NCI-H1105 (cell line): ENCODE results near the gene INPP5E.

ENCODE experiments used
- DNase-seq: peaks from one replicate; lab custom pipeline; 2025; lab: John Stamatoyannopoulos, UW

INPP5E gene

DNA sequence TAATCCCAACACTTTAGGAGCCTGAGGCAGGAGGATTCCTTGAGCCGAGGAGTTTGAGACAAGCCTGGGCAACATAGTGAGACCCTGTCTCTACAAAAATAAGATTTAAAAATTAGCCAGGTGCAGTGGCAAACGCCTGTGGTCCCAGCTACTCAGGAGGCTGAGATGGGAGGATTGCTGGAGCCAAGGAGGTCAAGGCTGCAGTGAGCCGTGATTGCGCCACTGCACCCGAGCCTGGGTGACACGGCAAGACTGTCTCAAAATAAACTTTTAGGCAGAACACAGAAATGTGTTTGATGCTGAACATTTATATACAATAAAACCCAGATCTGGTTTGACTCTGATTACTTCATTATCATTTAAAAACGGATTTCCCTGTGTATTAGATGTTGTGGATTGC, 34.2 kb downstream of the INPP5E start:
- DNase-seq, result no peak

DNA sequence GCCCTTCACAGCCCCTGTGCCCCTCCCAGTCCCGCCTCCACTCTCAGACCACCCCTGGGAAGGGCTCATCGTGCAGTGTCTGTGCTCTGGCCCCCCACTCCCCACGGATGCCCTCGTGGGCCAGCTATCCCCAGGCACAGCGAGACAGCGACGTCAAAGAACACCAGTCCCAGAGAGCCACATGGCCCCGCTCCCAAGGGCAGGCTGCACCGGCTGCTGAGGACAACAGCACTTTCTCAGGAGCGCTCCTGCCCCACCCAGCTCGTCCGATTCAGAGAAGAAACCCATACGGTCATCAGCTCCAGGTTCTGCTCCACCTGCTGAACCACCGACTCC, 34.9 kb downstream of the INPP5E start:
- no peak for DNase-seq

DNA sequence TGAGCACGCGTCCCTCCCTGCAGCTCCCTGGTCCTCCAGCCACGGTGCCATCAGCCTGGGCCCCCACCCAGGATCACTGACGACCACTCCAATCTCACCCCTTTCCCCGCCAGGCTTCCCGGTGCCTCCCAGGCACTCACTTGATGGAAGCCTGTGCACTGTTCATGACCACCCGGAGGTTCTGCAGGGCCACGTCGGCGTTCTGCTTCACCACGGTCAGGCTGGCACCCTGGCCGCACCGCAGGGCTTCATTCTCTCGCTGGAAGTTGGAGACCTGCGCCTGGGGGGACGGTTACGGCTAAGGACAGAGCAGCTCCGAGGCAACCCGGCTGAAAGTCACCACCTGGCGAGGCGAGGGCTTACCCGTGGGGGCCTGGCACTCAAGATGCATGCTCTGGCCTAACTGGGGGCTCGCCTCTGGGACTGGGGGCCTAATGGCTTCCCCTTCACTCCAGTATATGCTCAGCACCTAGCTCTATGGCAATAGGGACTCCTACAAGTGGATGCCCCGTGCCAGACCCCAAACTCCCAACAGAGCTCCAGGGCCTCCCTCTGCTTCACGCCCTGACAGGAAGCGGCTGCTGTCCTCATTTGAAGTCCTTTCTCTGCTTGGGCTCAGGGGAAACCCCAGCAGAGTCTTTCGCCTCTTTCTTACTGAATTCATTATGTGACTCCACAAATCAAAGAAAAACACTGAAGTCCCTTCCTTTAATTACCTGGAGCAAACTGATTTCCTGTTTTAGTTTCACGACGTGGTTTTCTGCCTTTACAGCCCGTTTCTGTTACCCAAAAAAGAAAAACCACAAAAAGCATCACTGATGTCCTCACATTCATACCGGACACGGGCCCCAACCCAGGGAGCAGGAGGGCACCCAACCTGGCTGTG, 35.5 kb downstream of the INPP5E start:
- DNase-seq, result no peak

DNA sequence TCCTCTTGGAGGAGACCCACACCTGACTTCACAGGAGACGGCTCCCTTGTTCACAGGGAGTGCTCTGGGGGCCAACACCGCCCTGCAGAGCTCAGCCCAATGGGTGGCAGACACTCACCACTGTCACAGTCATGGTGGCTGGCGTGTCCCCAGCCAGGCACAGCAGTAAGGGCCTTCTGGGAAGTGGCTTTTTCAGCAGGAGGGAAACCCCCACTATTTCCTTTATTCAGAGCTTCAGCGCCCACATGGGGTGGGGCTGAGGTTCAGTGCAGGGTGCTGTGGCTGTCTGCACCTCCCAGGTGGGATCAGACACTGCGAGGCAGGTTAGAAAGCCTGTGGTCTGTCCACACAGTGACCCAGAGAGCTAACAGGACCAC, 36.1 kb downstream of the INPP5E start:
- DNase-seq, result no peak

DNA sequence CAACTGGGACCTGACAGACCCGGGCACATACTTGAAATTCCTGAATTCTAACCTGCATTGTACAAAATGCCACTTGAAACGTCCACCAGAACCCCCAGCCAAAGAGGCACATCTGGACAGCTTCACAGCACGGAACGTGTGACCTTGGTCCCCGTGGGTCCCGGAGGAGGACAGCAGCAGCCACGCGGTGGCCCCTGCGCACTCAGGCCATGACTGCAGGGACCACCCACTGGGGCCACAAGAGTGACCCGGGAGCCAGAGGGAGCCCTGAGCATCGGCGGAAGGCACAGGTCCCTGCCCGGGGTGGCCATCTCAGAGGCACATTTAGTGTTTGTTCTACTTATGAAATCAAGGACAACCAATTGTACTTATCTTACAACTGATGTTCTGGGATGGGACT, 37.6 kb downstream of the INPP5E start:
- DNase-seq, result no peak

DNA sequence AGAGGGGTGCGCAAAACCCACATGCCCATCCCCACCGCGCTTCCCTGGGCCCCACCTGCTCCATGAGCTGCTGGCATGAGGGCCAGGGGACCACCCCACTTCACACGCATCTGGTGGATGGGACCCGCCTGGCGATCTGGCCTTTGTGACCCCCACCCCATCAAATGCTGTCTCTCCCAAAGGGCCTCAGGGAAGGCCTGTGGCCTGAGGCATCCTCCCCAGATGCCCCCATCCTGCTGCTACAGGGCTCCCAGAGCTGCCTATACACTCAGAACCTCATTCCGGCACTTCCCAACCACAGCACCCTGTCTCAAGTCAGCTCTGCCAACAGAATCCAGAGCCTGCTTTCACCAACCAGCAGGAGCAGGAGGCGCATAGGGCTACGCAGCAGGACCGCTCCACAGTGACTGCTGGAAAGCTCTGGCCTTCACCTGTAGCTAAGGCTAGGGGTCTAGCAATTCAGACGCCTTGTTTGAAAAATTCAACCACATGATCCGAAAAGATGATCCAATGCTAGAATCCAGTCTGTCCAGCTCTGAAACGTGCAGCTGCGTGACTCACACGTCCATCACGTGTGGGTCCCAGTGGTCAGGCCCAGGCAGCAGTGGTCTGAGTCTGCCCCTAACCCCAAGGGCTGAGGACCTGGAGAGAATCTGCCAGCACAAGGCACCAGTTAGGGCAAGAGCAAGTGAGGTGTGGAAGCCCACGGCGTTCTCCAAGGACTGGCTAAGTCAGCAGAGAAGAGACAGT, 38.3 kb downstream of the INPP5E start:
- DNase-seq, result no peak

DNA sequence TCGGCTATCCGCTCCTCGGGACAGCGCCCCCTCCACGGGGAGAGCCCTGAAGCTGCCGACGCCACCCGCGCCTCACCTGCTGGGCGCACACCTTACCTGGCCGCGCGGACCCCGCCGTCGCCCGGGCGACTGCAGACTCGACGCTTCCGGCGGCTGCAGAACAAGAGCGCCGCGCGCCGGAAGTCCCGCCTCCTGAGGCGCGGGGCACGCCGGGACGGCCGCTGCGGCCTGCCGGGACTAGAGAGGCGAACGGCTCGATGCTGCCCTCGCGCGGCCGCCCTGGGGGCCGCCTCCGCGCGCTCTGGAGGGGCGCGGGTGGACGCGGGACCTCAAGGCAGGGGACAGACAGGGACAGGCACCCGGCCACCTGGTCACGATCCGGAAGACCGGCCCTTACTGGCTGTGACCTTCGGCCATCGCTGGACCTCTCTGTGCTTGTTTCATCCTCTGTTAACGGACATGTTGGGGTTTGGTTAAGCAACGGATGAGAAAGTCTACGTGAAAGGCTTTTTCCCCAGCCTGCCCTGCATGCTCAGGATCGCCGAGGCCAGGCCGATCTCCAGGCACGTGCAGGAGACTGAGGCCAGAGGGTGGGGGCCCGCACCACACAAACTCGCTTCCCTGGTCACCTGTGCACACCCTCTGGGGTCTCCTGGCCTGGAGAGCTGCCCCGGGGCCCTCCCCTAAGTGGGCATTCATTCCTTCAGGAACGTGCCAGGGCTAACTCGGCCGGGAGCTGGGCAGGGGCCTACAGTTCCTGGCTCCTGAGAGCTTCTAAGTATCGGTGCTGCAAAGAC, 39.4 kb downstream of the INPP5E start, which contains the start of gene SNAPC4:
Gene SNAPC4, minus strand, starts transcription at position 133 of the 797 bp plus-strand sequence. CDS start 1,742 bp downstream, outside the sequence.
- DNase-seq, result peak; percentile 76

DNA sequence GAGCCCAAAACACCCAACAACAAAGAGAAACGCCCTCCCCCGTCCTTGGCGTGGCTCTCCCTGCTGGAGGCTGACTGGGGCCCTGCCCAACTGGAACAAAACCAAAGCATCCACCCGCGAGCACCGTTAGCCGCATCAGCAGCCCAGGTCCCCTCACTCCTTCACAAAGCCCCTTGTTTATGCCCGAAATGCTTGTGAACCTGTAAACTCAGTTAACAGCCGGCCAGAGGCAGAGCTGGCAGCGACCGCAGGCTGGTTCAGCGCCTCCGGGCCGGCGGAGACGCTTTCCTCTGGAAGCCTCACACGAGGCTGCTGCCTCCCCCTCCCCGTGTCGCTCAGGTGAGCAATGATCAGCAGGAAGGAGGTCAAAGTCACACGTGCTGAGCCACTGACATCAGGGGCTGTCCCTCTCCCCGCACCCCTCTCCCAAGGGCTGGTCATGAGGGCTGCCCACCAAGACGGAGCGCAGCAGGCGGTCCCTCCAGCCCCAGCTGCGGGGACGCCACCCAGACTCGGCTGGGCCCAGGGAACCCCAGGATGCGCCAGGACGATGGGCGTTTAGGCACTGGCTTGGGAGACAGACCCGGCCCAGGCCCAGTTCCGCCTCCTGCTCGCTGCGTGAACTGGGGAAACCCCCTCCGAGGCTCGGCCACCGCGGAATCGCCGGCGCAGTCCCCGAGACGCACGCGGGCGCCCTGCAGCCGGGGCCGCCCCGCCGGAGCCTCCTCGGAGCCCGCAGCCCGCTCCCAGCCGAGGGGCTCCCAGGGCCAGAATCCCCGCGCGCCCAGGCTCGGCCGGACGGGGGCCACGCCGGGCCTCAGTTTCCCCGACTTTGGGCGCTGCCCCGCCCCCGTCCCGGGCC, 40.2 kb downstream of the INPP5E start:
- DNase-seq, result no peak

DNA sequence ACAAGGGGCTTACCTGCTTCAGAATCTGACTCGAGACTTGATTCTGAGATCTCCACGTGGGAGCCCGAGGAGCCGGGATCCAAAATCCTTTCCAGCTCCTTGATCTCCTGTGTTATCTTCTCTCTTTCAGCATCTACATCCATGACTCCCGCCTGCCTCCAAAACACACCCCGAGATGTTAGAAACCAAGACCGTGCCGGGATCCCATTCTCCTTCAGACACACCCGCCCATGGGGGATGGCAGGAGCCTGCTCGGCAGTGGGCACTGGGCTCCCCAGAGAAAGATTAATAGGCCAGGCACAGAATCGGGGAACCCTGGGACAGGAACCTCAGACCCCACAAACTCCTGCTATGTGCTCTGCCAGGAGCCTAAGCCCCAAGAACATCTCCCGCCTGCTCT, 41.4 kb downstream of the INPP5E start:
- DNase-seq, result no peak

DNA sequence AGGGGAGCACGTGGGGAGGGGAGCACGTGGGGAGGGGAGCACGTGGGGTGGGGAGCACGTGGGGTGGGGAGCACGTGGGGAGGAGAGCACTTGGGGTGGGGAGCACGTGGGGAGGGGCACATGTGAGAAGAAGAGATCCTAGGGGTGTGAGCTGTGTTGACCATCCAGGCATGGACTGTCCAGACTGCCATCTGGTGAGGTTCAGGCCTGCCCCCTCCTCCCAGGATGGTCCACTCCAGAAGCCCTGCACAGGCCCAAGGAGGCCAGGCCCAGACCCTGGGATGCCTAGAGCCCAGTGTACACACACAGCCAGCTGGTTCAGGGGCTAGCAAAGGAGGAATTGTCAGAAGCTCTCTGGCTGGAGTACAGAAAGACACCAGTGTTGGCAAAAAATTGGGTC, 42.0 kb downstream of the INPP5E start:
- no peak for DNase-seq

DNA sequence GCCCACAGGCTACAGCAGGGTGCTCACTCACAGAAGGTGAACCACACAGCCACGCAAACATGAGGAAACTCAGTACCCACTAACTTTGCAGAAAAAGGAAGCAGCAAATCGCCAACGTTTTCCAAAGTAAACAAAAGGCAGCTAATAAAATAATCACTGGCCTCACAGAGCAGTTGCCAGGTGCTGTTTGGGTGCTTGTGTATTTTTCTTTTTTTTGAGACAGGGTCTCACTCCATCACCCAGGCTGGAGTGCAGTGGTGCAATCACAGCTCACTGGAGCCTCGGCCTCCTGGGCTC, 43.5 kb downstream of the INPP5E start:
- no peak for DNase-seq

DNA sequence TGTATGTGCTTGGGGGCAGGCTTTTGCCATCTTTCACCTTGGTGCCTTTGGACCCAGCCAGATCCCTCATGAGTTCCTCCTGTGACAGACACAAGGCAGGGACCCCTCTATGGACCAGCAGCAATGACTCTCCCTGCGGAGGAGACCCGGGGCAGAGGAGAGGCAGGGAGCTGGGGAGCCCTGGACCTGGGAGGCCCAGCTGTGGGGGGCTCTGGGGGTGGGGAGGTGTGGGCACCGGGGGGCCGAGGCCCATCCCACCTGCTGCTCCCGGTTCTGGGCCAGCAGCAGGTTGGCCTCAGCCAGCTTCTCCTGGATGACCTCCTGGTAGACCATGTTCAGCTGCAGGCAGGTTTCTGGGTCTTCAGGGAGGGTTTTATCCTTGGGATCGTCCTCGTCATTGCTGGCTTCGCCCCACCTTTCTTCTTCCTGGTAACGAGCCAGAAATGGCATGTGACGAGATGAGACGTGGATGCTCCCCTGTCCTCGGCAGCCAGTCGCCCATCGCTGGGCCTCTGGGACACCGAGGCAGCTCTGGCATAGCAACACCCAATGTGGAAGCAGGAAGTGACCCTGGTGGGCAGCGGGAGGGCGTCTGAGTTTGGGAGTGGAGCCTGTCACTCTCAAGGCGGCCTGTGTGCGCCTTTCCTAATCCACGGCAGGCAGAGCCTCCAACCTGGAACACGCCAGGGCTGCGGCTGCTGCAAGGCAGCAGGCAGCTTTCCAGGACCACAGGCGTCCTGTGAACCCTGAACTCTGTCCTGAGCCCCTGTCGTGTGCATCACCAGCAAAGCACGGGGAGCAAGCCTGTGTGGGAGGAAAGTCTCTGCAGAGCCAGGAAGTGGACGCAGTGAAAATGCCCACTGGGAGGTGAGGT, 44.1 kb downstream of the INPP5E start:
- DNase-seq, result no peak

DNA sequence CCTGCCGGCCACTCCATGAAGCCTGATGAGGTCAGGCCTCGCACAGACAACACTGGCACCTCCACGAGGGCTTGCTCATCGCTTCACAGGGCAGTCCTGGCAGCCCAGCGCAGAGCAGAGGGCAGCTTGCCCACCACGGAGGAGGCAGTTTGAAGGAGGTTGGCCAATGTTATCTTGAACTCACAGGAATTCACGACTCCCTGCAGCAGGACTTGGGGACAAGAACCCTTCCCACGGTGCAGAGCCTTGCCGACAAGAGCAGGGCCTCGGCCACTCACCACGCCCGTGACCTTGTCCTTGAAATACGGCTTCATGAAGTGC, 44.7 kb downstream of the INPP5E start:
- DNase-seq, result no peak

DNA sequence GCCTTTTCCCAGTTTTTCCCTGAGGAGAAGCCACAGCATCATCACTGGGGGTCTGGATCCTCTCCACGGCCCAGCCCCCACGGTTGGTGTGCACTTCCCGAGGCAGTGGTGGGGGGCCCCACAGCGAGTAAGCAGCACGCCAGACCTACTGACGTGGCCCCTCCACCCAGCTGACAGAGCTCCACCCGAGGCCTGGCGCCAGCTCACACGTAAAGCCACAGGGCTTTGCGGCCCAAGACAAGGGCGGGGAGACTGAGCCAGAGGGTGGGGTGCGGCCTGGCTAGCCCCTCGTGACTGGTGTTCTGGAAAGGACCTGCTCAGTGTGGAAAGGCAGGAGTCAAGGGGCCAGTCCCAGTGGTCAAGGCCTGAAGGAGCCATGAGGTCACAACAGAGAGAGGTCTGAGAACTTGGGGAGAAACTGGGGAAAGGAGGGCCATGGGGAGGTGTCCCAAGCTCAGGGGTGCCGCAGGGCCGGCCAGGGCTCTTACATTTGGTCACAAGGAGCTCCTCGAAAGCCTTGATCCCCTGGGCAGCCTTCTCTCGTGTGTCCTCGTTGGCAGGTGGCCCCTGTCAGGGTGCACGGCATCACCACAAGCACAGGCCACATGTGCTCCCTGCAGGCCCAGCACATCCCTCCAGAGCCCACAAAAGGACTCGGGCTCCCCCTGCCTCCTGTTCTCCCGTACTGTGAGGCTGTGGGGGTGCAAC, 45.2 kb downstream of the INPP5E start:
- DNase-seq, result no peak

DNA sequence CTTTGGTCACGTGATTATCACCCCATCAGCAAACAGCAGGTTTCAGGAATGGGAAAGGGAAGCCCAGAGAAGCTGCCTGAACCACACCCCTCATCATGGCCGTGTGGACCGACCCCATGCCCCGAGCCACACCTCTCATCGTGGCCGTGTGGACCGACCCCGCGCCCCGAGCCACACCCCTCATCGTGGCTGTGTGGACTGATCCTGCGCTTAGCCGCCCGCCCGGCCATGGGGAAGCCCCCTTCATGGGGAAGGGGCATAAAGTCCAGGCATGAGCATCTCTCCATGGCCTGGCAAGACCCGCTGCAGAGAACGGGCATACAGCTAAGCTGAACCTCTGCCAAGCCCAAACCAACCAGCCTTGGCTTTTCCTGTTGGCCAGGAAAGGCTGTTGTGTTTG, 46.1 kb downstream of the INPP5E start:
- no peak for DNase-seq

DNA sequence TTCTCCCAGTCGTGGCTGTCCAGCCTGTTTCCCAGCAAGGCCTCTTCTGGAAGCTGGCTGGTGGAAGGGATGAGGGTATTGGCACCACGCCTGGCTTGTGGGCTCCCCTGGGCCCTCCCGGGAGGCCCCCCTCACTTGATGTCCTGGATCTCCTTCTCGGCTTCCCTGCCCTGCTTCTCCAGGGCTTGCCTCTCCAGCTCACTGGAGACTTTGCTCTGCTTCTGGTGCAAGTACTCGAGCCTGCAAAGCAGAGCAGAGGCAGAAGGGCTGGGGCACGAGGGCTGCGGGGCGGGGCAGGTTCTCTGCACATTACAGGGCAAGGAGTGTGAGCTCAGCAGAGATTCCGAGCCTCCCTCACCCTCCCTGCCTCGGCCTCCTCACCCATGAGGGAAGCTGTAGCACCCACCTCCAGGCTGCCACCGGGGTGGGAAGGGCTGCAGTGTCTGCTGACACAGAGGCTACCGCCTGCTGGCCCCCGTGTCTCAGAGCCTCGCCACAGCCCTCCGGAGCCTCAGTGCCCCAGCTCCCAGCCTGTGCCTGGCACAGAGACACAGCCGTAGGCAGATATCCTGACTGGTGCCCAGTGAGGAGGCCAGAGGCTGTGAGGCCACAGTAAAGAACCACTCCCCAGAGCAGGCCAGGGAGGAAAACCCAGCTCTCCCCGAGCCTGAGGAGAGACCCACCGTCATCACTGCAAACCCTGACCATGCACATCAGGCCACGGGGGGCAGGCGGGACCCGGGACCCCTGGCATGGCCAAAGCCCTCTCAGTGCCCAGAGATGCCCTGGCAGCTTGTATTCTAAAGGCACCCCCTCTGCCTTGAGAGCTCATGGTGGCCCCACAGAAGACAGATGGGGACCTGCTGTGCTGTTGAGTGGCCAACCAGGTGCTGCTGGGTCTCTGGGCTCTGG, 46.9 kb downstream of the INPP5E start:
- DNase-seq, result no peak

DNA sequence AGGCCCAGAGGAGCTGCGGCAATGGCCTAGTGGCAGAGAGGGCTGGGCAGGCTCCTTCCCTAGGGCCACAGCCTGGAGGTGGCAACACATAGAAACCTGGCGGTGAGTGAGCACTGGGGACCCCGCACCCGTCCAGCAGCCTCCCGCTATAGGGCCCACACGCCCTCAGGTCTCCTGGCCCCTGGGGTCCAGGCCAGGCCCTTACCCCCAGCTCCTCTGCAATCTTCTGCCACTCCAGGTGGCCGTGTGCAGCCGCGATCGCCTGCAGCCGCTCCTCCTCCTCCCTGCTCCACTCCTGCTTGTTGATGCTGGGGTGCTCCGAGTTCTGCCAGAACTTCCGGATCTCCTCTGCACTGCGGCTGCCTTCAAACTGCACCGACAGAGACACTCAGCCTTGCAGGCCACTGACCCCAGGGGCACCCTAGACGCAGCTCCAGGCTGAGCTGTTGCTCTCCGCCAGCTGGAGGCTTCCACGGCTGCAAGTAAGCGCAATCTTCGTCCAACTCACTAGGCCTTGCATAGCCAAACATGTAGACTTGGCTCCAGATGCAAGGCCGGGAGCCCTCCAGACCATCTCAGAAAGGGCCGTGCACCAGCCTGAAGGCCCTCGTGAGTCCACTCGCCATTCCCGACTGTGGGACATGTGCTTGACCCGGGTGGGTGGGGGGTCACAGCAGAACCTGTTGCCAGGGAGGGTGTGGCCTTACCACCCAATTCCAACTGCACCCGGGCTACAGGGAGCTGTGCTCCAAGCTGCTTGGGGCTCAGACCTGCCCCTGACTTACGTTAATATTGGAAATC, 47.7 kb downstream of the INPP5E start:
- DNase-seq, result no peak

DNA sequence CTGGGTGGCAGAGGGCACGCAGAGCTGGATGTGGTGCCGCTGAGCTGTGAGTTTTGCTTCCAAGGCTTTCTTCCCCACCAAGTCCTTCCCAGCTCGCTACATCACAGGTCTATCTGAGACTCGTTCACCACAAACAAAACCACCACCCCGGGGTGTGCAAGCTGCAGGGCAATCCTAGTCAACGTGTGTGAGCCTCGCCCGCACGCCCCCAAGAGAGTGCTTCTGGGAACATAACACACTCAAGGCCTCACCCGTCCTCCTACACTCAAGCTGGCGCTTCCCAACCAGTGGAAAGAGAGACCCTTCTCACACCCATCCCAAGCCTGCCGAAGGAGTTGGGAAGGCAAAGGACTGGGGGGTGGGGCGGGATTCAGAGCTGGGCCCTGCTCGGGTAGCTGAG, 50.2 kb downstream of the INPP5E start:
- DNase-seq, result no peak

DNA sequence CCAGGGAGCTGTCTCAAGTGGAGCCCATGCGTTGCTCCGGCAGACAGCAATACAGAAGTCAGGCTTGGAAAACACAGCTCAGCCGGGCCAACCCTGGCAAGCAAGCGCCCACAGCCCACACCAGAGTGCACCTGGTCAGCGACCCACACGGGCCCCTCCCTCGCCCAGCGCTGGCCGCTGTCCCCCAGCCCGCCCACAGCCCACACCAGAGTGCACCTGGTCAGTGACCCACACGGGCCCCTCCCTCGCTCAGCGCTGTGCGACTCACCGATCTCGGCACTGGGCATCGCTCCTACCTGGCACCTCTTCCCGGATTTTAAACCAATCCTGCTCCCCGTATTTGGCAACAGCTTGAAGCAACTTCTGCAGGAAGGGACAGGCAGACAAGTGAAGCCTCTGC, 52.4 kb downstream of the INPP5E start:
- no peak for DNase-seq
